ENCODE results near the gene OR52I1. TPM values are rescaled to one million over a fixed set of nuclear protein-coding genes. Genes with fewer than 3 reads are reported as not detected.

OR52I1 gene
- total RNA-seq, 2 experiments from 2014 or later: not detected

DNA sequence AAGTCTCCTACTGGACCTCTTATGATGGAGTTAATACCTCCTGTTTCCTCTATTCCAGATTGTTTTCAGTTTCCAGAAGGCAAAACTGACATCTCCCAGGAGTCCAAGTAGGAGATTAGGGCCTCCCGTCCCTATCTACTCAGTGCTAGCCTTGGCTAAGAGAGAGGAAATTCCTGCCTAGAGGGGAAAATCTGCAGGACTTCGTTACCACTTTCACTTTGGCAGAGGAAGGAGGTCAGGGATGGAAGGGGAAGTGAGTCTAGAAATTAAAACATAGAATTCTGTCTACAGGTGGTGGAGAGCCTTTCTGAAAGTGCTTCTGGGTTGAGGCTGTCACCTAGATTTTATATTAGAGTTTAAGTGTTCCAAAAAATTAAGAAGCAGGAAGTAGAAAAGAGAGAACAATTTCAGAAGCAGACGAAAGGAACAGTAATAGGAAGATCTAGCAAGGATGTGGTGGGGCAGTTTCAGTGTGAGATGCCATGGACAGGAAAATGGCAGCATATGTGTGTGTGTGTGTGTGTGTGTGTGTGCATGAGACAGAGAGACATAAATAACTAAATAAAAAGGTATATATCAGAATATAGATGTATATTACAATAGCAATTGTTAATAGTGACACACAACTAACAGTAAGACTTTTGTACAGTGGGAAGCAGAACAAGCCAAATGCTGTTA lies 16.6 kb downstream of the OR52I1 start:
- Mint-ChIP-seq H3K27me3 (no peaks in the 10 kb centered on the region), H3K4me1 (ENCODE audit: low read depth) (peaks cover 33% of the 10 kb centered on the region), H3K36me3 (ENCODE audit: low read depth) (no peaks in the 10 kb centered on the region), H3K9me3 (peaks cover 2% of the 10 kb centered on the region), H3K4me3 (peak overlapping the region; percentile 62), H3K27ac (peak overlapping the region; percentile 90)
- ATAC-seq (no peak), DNase-seq (peak; percentile 57)
- ChIA-PET CTCF (interaction anchor here (4.2 kb wide), 1 partner anchor 27 kb away, joined by 17 read pairs; the partner anchor contains the start of gene OR51D1), POLR2A (no interaction called here)
- intact Hi-C loops (cut with micrococcal nuclease): no loop called here
- TF ChIP-seq, protein P1, sequence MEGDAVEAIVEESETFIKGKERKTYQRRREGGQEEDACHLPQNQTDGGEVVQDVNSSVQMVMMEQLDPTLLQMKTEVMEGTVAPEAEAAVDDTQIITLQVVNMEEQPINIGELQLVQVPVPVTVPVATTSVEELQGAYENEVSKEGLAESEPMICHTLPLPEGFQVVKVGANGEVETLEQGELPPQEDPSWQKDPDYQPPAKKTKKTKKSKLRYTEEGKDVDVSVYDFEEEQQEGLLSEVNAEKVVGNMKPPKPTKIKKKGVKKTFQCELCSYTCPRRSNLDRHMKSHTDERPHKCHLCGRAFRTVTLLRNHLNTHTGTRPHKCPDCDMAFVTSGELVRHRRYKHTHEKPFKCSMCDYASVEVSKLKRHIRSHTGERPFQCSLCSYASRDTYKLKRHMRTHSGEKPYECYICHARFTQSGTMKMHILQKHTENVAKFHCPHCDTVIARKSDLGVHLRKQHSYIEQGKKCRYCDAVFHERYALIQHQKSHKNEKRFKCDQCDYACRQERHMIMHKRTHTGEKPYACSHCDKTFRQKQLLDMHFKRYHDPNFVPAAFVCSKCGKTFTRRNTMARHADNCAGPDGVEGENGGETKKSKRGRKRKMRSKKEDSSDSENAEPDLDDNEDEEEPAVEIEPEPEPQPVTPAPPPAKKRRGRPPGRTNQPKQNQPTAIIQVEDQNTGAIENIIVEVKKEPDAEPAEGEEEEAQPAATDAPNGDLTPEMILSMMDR (IDR thresholded peaks at IDR 0.05): no peak

GRCh38 chr11:4611986-4612385 lies 18.1 kb downstream of the OR52I1 start:
- TF ChIP-seq, protein P1 (IDR thresholded peaks at IDR 0.05): no peak
- no peak for ATAC-seq
- POLR2A ChIA-PET: interaction anchor here (0.5 kb wide), 1 partner anchor 142 kb away, joined by 3 read pairs; no protein-coding TSS in a partner anchor
- Mint-ChIP-seq H3K9me3 (peaks cover 2% of the 10 kb centered on the region), H3K27me3 (peaks cover 2% of the 10 kb centered on the region), H3K4me3 (no peak overlapping the region), H3K36me3 (ENCODE audit: low read depth) (no peaks in the 10 kb centered on the region), H3K4me1 (ENCODE audit: low read depth) (peaks cover 26% of the 10 kb centered on the region), H3K27ac (no peak overlapping the region)
- intact Hi-C loops (cut with micrococcal nuclease): no loop called here
- CTCF ChIA-PET: interaction anchor here (1.2 to 1.6 kb wide), 2 partner anchors 14 to 25 kb away, joined by 4 to 6 read pairs; partner anchors contain the start of gene OR51D1
- DNase-seq: no peak

DNA sequence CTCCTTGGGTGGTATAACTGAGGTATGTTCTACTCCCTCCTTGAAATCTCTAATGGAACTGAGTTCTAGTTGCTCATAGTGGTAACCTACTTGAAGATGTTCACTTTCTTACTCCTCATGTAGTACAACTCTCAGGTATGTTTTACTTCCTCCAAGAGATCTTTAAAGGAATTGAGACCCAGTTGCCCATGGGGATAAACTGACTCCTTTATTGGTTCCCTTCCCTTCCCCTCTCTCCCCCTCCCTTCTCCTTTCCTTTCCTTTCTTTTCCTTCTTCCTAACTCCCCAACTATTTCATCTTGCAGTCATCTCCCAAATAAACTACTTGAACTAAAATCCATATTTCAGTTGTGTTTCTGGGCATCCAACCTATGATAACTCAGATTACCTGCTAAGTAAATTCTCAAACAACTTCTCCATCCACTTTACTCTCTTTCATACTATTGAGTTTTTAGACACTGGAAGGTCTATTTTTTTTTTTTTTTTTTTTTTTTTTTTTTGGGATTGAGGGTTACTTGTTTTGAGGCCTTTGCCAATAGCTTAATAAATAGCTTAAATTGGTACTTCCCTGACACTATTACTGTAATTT lies 22.1 kb downstream of the OR52I1 start:
- ChIA-PET CTCF (no interaction called here), POLR2A (no interaction called here)
- TF ChIP-seq, protein P1 (IDR thresholded peaks at IDR 0.05): no peak
- Mint-ChIP-seq H3K36me3 (ENCODE audit: low read depth) (no peaks in the 10 kb centered on the region), H3K27me3 (peaks cover 6% of the 10 kb centered on the region), H3K4me1 (ENCODE audit: low read depth) (no peaks in the 10 kb centered on the region), H3K9me3 (no peaks in the 10 kb centered on the region), H3K27ac (no peak overlapping the region), H3K4me3 (no peak overlapping the region)
- intact Hi-C loops (cut with micrococcal nuclease): no loop called here
- no peak for DNase-seq
- ATAC-seq: no peak

- no peak for ATAC-seq
These were observed 25.7 kb downstream of the OR52I1 start for GRCh38 chr11:4619514-4619913.

More at GRCh38 chr11:4619514-4619913, 25.7 kb downstream of the OR52I1 start:
- Mint-ChIP-seq H3K27ac (no peak overlapping the region), H3K4me1 (ENCODE audit: low read depth) (no peaks in the 10 kb centered on the region), H3K36me3 (ENCODE audit: low read depth) (no peaks in the 10 kb centered on the region), H3K9me3 (no peaks in the 10 kb centered on the region), H3K27me3 (peaks cover 6% of the 10 kb centered on the region), H3K4me3 (no peak overlapping the region)
- TF ChIP-seq, protein P1 (IDR thresholded peaks at IDR 0.05): no peak
- POLR2A ChIA-PET: no interaction called here
- CTCF ChIA-PET: no interaction called here
- DNase-seq: no peak
- intact Hi-C loops (cut with micrococcal nuclease): no loop called here

Measured in activated CD8-positive, alpha-beta T cell treated with anti-CD3 and anti-CD28 coated beads for 36 hours (primary cell).